ENCODE data around the gene SIAH3.
"Not testable (repeated sequence)": the region's sequence is repeated elsewhere in the genome, so short reads cannot be mapped to it uniquely, and the experiment has no call there.

The SIAH3 gene

GRCh38 chr13:45783346-45784043 lies 68.1 kb downstream of the SIAH3 start:
- no peak for DNase-seq (ENCODE audit: low read depth in 2 of 2)

GRCh38 chr13:45782327-45783045 lies 69.1 kb downstream of the SIAH3 start:
- DNase-seq (ENCODE audit: low read depth in 2 of 2), result no peak

GRCh38 chr13:45781553-45782326 lies 69.8 kb downstream of the SIAH3 start:
- DNase-seq (ENCODE audit: low read depth in 2 of 2), result no peak

GRCh38 chr13:45779901-45780300 lies 71.7 kb downstream of the SIAH3 start:
- no peak for DNase-seq (ENCODE audit: low read depth in 2 of 2)

- no peak for DNase-seq (ENCODE audit: low read depth in 2 of 2)
Observed at GRCh38 chr13:45778882-45779281, 72.7 kb downstream of the SIAH3 start.

- no peak for DNase-seq (ENCODE audit: low read depth in 2 of 2)
Observed at GRCh38 chr13:45776748-45777147, 74.8 kb downstream of the SIAH3 start.

GRCh38 chr13:45775401-45775963 lies 76.1 kb downstream of the SIAH3 start:
- DNase-seq (ENCODE audit: low read depth in 2 of 2), result no peak

GRCh38 chr13:45773944-45774343 lies 77.6 kb downstream of the SIAH3 start:
- no peak for DNase-seq (ENCODE audit: low read depth in 2 of 2)

- DNase-seq (ENCODE audit: low read depth in 2 of 2), result no peak
Observed at GRCh38 chr13:45773236-45773635, 78.3 kb downstream of the SIAH3 start.

GRCh38 chr13:45770886-45771285 lies 80.7 kb downstream of the SIAH3 start:
- no peak for DNase-seq (ENCODE audit: low read depth in 2 of 2)

- no peak for DNase-seq (ENCODE audit: low read depth in 2 of 2)
Observed at GRCh38 chr13:45768656-45769479, 82.7 kb downstream of the SIAH3 start.

- no peak for DNase-seq (ENCODE audit: low read depth in 2 of 2)
Observed at GRCh38 chr13:45765464-45765863, 86.1 kb downstream of the SIAH3 start.

GRCh38 chr13:45763419-45763818 lies 88.1 kb downstream of the SIAH3 start:
- DNase-seq (ENCODE audit: low read depth in 2 of 2), result no peak

- not testable (repeated sequence) for DNase-seq (ENCODE audit: low read depth in 2 of 2)
Observed at GRCh38 chr13:45757589-45757988, 94.0 kb downstream of the SIAH3 start.

GRCh38 chr13:45756498-45756897 lies 95.1 kb downstream of the SIAH3 start:
- not testable (repeated sequence) for DNase-seq (ENCODE audit: low read depth in 2 of 2)

GRCh38 chr13:45752510-45752909 lies 99.0 kb downstream of the SIAH3 start:
- no peak for DNase-seq (ENCODE audit: low read depth in 2 of 2)

- DNase-seq (ENCODE audit: low read depth in 2 of 2), result no peak
Observed at GRCh38 chr13:45751885-45752284, 99.7 kb downstream of the SIAH3 start.

- no peak for DNase-seq (ENCODE audit: low read depth in 2 of 2)
Observed at GRCh38 chr13:45750566-45750965, 101.0 kb downstream of the SIAH3 start.

GRCh38 chr13:45748941-45749759 lies 102.4 kb downstream of the SIAH3 start:
- no peak for DNase-seq (ENCODE audit: low read depth in 2 of 2)

GRCh38 chr13:45747071-45747470 lies 104.5 kb downstream of the SIAH3 start:
- DNase-seq (ENCODE audit: low read depth in 2 of 2), result no peak

GRCh38 chr13:45744979-45745378 lies 106.6 kb downstream of the SIAH3 start:
- no peak for DNase-seq (ENCODE audit: low read depth in 2 of 2)

All from stimulated activated CD4-positive, alpha-beta T cell treated with anti-CD3 and anti-CD28 coated beads, Interleukin-1b, Interleukin-23, amount 100 ng/mL, for 1 hour (primary cell).